HTERT RPE-1 (cell line): ENCODE results near the gene CCR9.

Source experiments
- in situ Hi-C: fragments of 300-500 bp; cut with MboI; formaldehyde crosslinking; loops from 4 replicates; pipeline ENCODE4 v1.14.3; 2020; ENCODE audit warnings: low sequenced_read_pairs

The CCR9 gene

GRCh38 chr3:45872569-45872968 is 13.8 kb upstream of the CCR9 start:
- in situ Hi-C loops = no loop called here

GRCh38 chr3:45873036-45873435 is 13.3 kb upstream of the CCR9 start:
- in situ Hi-C loops = no loop called here

GRCh38 chr3:45873638-45874037 is 12.7 kb upstream of the CCR9 start:
- in situ Hi-C loops = no loop called here

- in situ Hi-C loops = no loop called here
Measured at GRCh38 chr3:45874677-45875346, 11.5 kb upstream of the CCR9 start.

GRCh38 chr3:45878124-45878523 is 8.2 kb upstream of the CCR9 start:
- in situ Hi-C loops = no loop called here

GRCh38 chr3:45880725-45881077 is 5.6 kb upstream of the CCR9 start:
- in situ Hi-C loops = no loop called here

- in situ Hi-C loops = no loop called here
Measured at GRCh38 chr3:45881078-45882022, 5.0 kb upstream of the CCR9 start.

GRCh38 chr3:45884368-45885201 is 1.8 kb upstream of the CCR9 start:
- in situ Hi-C loops = no loop called here

GRCh38 chr3:45887285-45887684 is 942 bp downstream of the CCR9 start:
- in situ Hi-C loops = no loop called here

- in situ Hi-C loops = no loop called here
Measured at GRCh38 chr3:45887759-45888511, 1.6 kb downstream of the CCR9 start.

GRCh38 chr3:45889337-45889736 is 3.0 kb downstream of the CCR9 start:
- in situ Hi-C loops = no loop called here

GRCh38 chr3:45890405-45890804 is 4.1 kb downstream of the CCR9 start:
- in situ Hi-C loops = no loop called here

- in situ Hi-C loops = no loop called here
Measured at GRCh38 chr3:45892161-45892560, 5.8 kb downstream of the CCR9 start.

- in situ Hi-C loops = no loop called here
Measured at GRCh38 chr3:45894015-45894414, 7.7 kb downstream of the CCR9 start.

GRCh38 chr3:45895686-45896468 is 9.5 kb downstream of the CCR9 start:
- in situ Hi-C loops = no loop called here

GRCh38 chr3:45896956-45897355 is 10.6 kb downstream of the CCR9 start:
- in situ Hi-C loops = no loop called here

GRCh38 chr3:45904931-45905330 is 18.6 kb downstream of the CCR9 start:
- in situ Hi-C loops = no loop called here

- in situ Hi-C loops = no loop called here
Measured at GRCh38 chr3:45905755-45906154, 19.4 kb downstream of the CCR9 start.

- in situ Hi-C loops = no loop called here
Measured at GRCh38 chr3:45906681-45907407, 20.5 kb downstream of the CCR9 start.
